ENCODE data around the gene ZBTB16. TPM values are rescaled to one million over a fixed set of nuclear protein-coding genes. Genes with fewer than 3 reads are reported as not detected.

The ZBTB16 gene
- total RNA-seq, 1 donor from 2014 or later = 39.4 TPM

DNA sequence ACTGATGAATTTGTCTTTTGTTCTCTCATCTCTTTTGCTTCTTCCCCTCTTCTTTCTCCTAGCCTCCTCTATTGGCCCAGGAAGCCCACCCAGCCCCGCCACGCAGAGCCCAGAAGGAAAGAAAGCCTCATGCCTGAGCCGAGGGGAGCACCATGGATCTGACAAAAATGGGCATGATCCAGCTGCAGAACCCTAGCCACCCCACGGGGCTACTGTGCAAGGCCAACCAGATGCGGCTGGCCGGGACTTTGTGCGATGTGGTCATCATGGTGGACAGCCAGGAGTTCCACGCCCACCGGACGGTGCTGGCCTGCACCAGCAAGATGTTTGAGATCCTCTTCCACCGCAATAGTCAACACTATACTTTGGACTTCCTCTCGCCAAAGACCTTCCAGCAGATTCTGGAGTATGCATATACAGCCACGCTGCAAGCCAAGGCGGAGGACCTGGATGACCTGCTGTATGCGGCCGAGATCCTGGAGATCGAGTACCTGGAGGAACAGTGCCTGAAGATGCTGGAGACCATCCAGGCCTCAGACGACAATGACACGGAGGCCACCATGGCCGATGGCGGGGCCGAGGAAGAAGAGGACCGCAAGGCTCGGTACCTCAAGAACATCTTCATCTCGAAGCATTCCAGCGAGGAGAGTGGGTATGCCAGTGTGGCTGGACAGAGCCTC lies 3.8 kb downstream of the ZBTB16 start:
- TF ChIP-seq, protein P1, sequence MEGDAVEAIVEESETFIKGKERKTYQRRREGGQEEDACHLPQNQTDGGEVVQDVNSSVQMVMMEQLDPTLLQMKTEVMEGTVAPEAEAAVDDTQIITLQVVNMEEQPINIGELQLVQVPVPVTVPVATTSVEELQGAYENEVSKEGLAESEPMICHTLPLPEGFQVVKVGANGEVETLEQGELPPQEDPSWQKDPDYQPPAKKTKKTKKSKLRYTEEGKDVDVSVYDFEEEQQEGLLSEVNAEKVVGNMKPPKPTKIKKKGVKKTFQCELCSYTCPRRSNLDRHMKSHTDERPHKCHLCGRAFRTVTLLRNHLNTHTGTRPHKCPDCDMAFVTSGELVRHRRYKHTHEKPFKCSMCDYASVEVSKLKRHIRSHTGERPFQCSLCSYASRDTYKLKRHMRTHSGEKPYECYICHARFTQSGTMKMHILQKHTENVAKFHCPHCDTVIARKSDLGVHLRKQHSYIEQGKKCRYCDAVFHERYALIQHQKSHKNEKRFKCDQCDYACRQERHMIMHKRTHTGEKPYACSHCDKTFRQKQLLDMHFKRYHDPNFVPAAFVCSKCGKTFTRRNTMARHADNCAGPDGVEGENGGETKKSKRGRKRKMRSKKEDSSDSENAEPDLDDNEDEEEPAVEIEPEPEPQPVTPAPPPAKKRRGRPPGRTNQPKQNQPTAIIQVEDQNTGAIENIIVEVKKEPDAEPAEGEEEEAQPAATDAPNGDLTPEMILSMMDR (conservative IDR thresholded peaks at IDR 0.05) = no peak
- H3K27ac Mint-ChIP-seq (ENCODE audit: unreplicated experiment) = no peak overlapping the region
- peaks cover 60% of the 10 kb centered on the region for H3K4me1 Mint-ChIP-seq
- H3K4me3 Mint-ChIP-seq = peak overlapping the region; percentile 96
- DNase-seq (ENCODE audit: low read depth, low spot score) = no peak
- peaks cover 18% of the 10 kb centered on the region for H3K36me3 Mint-ChIP-seq (ENCODE audit: low read depth)
- peaks cover 13% of the 10 kb centered on the region for H3K27me3 Mint-ChIP-seq (ENCODE audit: low read depth)
- H3K9me3 Mint-ChIP-seq = no peaks in the 10 kb centered on the region

DNA sequence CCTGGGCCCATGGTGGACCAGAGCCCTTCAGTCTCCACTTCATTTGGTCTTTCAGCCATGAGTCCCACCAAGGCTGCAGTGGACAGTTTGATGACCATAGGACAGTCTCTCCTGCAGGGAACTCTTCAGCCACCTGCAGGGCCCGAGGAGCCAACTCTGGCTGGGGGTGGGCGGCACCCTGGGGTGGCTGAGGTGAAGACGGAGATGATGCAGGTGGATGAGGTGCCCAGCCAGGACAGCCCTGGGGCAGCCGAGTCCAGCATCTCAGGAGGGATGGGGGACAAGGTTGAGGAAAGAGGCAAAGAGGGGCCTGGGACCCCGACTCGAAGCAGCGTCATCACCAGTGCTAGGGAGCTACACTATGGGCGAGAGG lies 4.3 kb downstream of the ZBTB16 start:
- H3K9me3 Mint-ChIP-seq = no peaks in the 10 kb centered on the region
- no peak overlapping the region for H3K4me3 Mint-ChIP-seq
- peaks cover 19% of the 10 kb centered on the region for H3K36me3 Mint-ChIP-seq (ENCODE audit: low read depth)
- TF ChIP-seq, protein P1 (conservative IDR thresholded peaks at IDR 0.05) = no peak
- no peak overlapping the region for H3K27ac Mint-ChIP-seq (ENCODE audit: unreplicated experiment)
- no peak for DNase-seq (ENCODE audit: low read depth, low spot score)
- H3K27me3 Mint-ChIP-seq (ENCODE audit: low read depth) = peaks cover 9% of the 10 kb centered on the region
- H3K4me1 Mint-ChIP-seq = peaks cover 59% of the 10 kb centered on the region

DNA sequence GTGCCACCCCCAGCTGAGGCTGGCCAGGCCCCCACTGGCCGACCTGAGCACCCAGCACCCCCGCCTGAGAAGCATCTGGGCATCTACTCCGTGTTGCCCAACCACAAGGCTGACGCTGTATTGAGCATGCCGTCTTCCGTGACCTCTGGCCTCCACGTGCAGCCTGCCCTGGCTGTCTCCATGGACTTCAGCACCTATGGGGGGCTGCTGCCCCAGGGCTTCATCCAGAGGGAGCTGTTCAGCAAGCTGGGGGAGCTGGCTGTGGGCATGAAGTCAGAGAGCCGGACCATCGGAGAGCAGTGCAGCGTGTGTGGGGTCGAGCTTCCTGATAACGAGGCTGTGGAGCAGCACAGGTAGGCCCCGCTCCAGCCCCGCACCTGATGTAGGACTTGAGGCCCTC lies 4.7 kb downstream of the ZBTB16 start:
- TF ChIP-seq, protein P1 (conservative IDR thresholded peaks at IDR 0.05) = no peak
- H3K9me3 Mint-ChIP-seq = no peaks in the 10 kb centered on the region
- no peak for DNase-seq (ENCODE audit: low read depth, low spot score)
- H3K36me3 Mint-ChIP-seq (ENCODE audit: low read depth) = peaks cover 19% of the 10 kb centered on the region
- peaks cover 5% of the 10 kb centered on the region for H3K27me3 Mint-ChIP-seq (ENCODE audit: low read depth)
- H3K4me1 Mint-ChIP-seq = peaks cover 56% of the 10 kb centered on the region
- no peak overlapping the region for H3K4me3 Mint-ChIP-seq
- no peak overlapping the region for H3K27ac Mint-ChIP-seq (ENCODE audit: unreplicated experiment)

DNA sequence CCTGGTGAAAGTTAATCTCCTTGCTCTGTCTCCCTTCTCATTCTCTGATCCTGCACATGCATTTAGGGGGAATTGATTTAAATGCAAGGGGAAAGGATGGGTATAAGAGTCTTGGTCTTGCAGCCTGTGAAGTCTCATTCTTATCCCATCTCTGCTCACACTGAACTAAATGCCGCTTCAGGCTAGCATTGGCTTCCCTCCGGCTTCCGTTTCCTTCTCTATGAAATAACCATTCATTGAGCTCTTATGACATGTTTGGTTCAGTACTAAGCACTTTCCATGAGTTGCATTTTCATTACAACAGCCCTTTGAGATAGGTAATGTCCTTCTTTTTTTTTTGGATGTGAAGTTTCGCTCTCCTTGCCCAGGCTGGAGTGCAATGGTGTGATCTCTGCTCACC lies 5.6 kb downstream of the ZBTB16 start:
- Mint-ChIP-seq H3K27ac (ENCODE audit: unreplicated experiment) (no peak overlapping the region), H3K9me3 (no peaks in the 10 kb centered on the region), H3K27me3 (ENCODE audit: low read depth) (peaks cover 5% of the 10 kb centered on the region), H3K36me3 (ENCODE audit: low read depth) (peaks cover 19% of the 10 kb centered on the region), H3K4me1 (peaks cover 56% of the 10 kb centered on the region), H3K4me3 (peak overlapping the region; percentile 41)
- no peak for DNase-seq (ENCODE audit: low read depth, low spot score)
- TF ChIP-seq, protein P1 (conservative IDR thresholded peaks at IDR 0.05) = no peak

DNA sequence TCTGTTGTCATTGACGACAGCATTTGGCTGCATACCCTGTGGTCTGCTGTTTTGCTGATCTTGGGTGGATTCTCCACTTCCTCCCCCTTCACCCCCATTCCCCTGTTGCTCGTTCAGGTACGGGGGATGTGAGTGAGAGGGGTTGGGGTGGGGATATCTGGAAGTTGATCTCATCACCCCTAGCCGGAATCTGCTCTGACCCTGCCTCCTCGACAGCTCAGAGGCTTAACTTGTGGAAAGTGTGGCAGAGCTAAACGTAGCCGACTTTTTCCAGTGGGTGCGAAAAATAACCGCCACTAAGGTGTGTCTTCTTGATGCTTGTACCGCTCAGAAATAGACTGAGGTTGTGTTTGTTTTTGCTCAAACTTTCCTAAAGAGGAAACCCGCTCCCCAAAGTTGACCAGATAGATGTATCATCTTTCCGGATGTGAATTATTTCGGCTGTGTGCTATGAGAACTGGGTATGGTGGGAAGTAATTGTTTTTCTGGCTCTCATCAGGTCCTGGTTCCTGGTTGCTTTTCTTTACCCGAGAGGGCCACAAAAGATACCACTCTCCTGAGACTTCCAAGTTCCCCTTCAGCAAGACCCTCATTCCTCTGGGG lies 6.6 kb downstream of the ZBTB16 start:
- Mint-ChIP-seq H3K36me3 (ENCODE audit: low read depth) (peaks cover 19% of the 10 kb centered on the region), H3K4me1 (peaks cover 60% of the 10 kb centered on the region), H3K27me3 (ENCODE audit: low read depth) (peaks cover 5% of the 10 kb centered on the region), H3K27ac (ENCODE audit: unreplicated experiment) (no peak overlapping the region), H3K4me3 (peak overlapping the region; percentile 41), H3K9me3 (no peaks in the 10 kb centered on the region)
- TF ChIP-seq, protein P1 (conservative IDR thresholded peaks at IDR 0.05) = no peak
- no peak for DNase-seq (ENCODE audit: low read depth, low spot score)
